Endodermal cell (in vitro differentiated cells): ENCODE measurements around the gene LRRN4CL. TPM values are rescaled to one million over a fixed set of nuclear protein-coding genes. Genes with fewer than 3 reads are reported as not detected.

Source experiments
- DNase-seq: peaks from one replicate; pipeline ENCODE4 v3.0.0-alpha.2; 2017
- H3K27ac ChIP-seq: 2 replicates; pipeline ENCODE4 v1.5.1; 2013; ENCODE audit warnings: mild to moderate bottlenecking, low read depth, low read length, moderate library complexity
- H3K27me3 ChIP-seq: 2 replicates; pipeline ENCODE4 v1.6.1; 2013; ENCODE audit warnings: mild to moderate bottlenecking, low read length, moderate library complexity; ENCODE audit not compliant: insufficient read depth, control insufficient read depth, poor library complexity, severe bottlenecking
- H3K36me3 ChIP-seq: 2 replicates; pipeline ENCODE4 v1.7.0; 2013; ENCODE audit warnings: mild to moderate bottlenecking, low read length, moderate library complexity; ENCODE audit not compliant: control insufficient read depth, insufficient read depth
- H3K4me1 ChIP-seq: one replicate; pipeline ENCODE4 v1.7.0; 2013; ENCODE audit warnings: low read length; ENCODE audit not compliant: control insufficient read depth, insufficient read depth
- H3K4me3 ChIP-seq: 2 replicates; pipeline ENCODE4 v1.5.1; 2013; ENCODE audit warnings: mild to moderate bottlenecking, low read length, moderate library complexity
- H3K9ac ChIP-seq: 2 replicates; pipeline ENCODE4 v1.6.1; 2013; ENCODE audit warnings: mild to moderate bottlenecking, low read length, moderate library complexity; ENCODE audit not compliant: poor library complexity, severe bottlenecking; ENCODE audit errors: extremely low read depth
- H3K9me3 ChIP-seq: 2 replicates; pipeline ENCODE4 v1.6.1; 2013; ENCODE audit warnings: mild to moderate bottlenecking, low read length, moderate library complexity; ENCODE audit not compliant: control insufficient read depth
- H3K27ac Mint-ChIP-seq: 2 replicates; pipeline ENCODE4 v1.8.0; 2020; ENCODE audit warnings: mixed read lengths
- H3K27me3 Mint-ChIP-seq: 2 replicates; pipeline ENCODE4 v1.8.0; 2021; ENCODE audit warnings: mild to moderate bottlenecking, mixed read lengths; ENCODE audit not compliant: insufficient read depth
- H3K36me3 Mint-ChIP-seq: 2 replicates; pipeline ENCODE4 v1.8.0; 2020; ENCODE audit warnings: low read depth, mixed read lengths
- H3K4me1 Mint-ChIP-seq: 2 replicates; pipeline ENCODE4 v1.8.0; 2020; ENCODE audit warnings: mixed read lengths
- H3K4me3 Mint-ChIP-seq: 2 replicates; pipeline ENCODE4 v1.8.0; 2020; ENCODE audit warnings: mild to moderate bottlenecking, moderate library complexity, mixed read lengths
- H3K9me3 Mint-ChIP-seq: 2 replicates; pipeline ENCODE4 v1.8.0; 2020; ENCODE audit warnings: mild to moderate bottlenecking, mixed read lengths
- CTCF ChIP-seq: fragments of 200-600 bp; sonication (generic); conservative IDR thresholded peaks from 2 replicates; pipeline ENCODE4 v1.5.0; 2021; ENCODE audit warnings: antibody characterized with exemption, mild to moderate bottlenecking
- WGBS, 2 experiments: methylation state at CpG; one replicate each; pipeline versions ENCODE4 v1.1.5 to v1.1.7; 2013; ENCODE audit warnings: missing lambda C conversion rate in 2 of 2, mixed read lengths in 1 of 2; ENCODE audit not compliant: insufficient coverage in 1 of 2, insufficient read length in 1 of 2; 5-methylcytosine and 5-hydroxymethylcytosine counted together
- total RNA-seq, 2 donors: library from RNA; stranded (reverse); fragmentation: NEBNext Ultra II Directional in 1 of 2; extraction: Animal tissue kit (Norgen Biotek cat#: 25700) in 1 of 2; gene quantifications; 2 replicates in 1 of 2; 3 replicates in 1 of 2; pipeline ENCODE4 v1.2.1, GENCODE V29; 2021

Gene LRRN4CL
- total RNA-seq, 2 donors from 2014 or later, result 0.55 to 0.99 TPM

DNA sequence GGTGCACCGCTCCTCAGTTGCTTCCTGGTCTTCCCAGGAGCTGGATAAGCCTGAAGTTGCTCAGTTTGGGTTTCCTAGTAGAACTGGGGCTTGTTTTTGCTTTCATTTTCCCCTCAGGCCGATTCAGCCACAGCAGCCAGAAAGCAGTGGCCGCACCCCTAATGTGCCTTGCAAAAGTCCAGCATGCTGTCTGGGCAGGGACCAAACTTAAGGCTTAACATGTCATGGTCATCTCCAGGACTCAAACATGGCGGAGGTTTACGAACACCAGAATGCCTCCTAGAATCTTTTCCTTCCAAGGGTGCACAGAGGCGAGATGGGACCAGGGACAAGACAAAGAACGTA is 20.6 kb upstream of the LRRN4CL start:
- H3K9me3 Mint-ChIP-seq, result no peaks in the 10 kb centered on the region
- peak overlapping the region; percentile 88 for H3K4me3 ChIP-seq
- H3K4me1 Mint-ChIP-seq, result peaks cover 54% of the 10 kb centered on the region
- peak overlapping the region; percentile 97 for H3K27ac Mint-ChIP-seq
- no peaks in the 10 kb centered on the region for H3K27me3 ChIP-seq
- peaks cover 27% of the 10 kb centered on the region for H3K4me1 ChIP-seq
- H3K27ac ChIP-seq, result peak overlapping the region; percentile 96
- peak overlapping the region; percentile 73 for H3K4me3 Mint-ChIP-seq
- TF ChIP-seq CTCF, result no peak
- H3K36me3 Mint-ChIP-seq, result peaks cover 40% of the 10 kb centered on the region
- H3K36me3 ChIP-seq, result peaks cover 62% of the 10 kb centered on the region
- WGBS, 2 experiments, result 81 to 82% methylated on average over 7 of the region's 7 CpGs
- no peaks in the 10 kb centered on the region for H3K27me3 Mint-ChIP-seq
- no peak for DNase-seq
- H3K9ac ChIP-seq, result peak overlapping the region; percentile 84
- no peaks in the 10 kb centered on the region for H3K9me3 ChIP-seq

DNA sequence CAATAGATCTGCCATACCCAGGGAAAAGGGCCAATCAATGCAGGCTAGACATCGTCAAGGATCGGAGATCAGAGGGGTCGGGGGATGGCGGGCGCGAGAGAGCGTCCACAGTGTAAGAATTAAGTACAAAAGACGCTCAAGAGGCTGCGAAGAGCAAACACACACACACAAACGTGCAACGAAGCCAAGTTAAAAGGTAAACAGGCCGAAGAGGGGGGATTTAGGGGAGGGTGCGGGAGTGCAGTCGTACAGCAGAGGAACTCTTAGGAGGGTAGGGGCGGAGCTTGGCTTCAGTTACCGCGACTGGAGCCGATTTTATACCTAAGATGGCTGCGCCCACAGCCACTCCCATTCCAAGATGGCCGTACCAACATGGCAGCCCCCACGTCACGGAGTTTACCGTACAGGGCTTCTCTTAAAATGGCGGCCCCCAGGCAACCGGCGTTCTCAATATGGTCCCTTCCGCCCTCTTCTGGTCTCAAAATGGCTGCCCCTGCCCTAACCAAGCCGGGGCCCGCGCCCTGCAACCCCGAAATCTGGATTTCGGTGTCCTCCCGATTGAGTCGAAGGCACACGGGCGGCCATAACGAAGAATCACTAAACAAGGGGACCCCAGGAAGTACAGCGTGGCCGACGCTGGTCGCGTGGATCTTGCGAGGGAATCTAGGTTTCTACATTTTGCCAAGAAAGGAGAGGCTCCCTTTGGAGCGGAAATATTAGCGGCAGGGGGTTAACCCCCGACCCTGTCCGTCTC is 20.1 kb upstream of the LRRN4CL start:
- Histone ChIP-seq H3K9me3 (no peaks in the 10 kb centered on the region), H3K4me1 (peaks cover 27% of the 10 kb centered on the region), H3K4me3 (peak overlapping the region; percentile 88), H3K27me3 (no peaks in the 10 kb centered on the region), H3K27ac (peak overlapping the region; percentile 96), H3K36me3 (peaks cover 62% of the 10 kb centered on the region), H3K9ac (peak overlapping the region; percentile 84)
- Mint-ChIP-seq H3K36me3 (peaks cover 40% of the 10 kb centered on the region), H3K9me3 (no peaks in the 10 kb centered on the region), H3K27me3 (no peaks in the 10 kb centered on the region), H3K4me1 (peaks cover 51% of the 10 kb centered on the region), H3K4me3 (peak overlapping the region; percentile 73), H3K27ac (peak overlapping the region; percentile 97)
- DNase-seq, result peak; percentile 98
- WGBS, 2 experiments, result 10 to 11% methylated on average over 28 to 47 of the region's 47 CpGs
- TF ChIP-seq CTCF, result no peak

DNA sequence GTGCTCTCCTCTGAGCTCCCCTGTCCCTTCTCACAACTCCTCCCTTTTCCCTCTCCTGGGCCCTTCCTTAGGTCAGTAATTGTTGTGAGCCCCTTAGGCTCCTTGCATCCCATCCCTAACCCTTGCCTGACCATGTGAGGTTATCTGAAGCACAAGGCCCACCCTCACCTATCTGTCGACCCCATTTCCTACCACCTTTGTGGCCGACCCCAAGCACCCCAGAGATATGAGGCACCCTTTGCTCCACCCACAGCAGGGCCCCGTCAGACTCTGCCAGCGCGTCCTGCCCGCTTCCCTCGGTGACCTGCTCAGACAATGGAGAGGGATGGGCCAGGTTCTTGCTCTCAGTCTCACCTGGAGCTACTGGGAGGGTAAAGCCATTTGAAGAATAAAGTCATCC is 19.5 kb upstream of the LRRN4CL start:
- no peak for TF ChIP-seq CTCF
- peak overlapping the region; percentile 84 for H3K9ac ChIP-seq
- peak overlapping the region; percentile 97 for H3K27ac Mint-ChIP-seq
- H3K9me3 Mint-ChIP-seq, result no peaks in the 10 kb centered on the region
- no peaks in the 10 kb centered on the region for H3K27me3 Mint-ChIP-seq
- H3K36me3 Mint-ChIP-seq, result peaks cover 35% of the 10 kb centered on the region
- no peaks in the 10 kb centered on the region for H3K27me3 ChIP-seq
- H3K36me3 ChIP-seq, result peaks cover 57% of the 10 kb centered on the region
- 31 to 60% methylated on average over 3 to 7 of the region's 7 CpGs for WGBS, 2 experiments
- H3K9me3 ChIP-seq, result no peaks in the 10 kb centered on the region
- peak overlapping the region; percentile 88 for H3K4me3 ChIP-seq
- H3K4me3 Mint-ChIP-seq, result peak overlapping the region; percentile 73
- H3K4me1 ChIP-seq, result peaks cover 27% of the 10 kb centered on the region
- H3K27ac ChIP-seq, result peak overlapping the region; percentile 83
- DNase-seq, result peak; percentile 83
- peaks cover 46% of the 10 kb centered on the region for H3K4me1 Mint-ChIP-seq
